GM12865 (cell line): ENCODE measurements around the gene TC2N.

ENCODE experiments used
- DNase-seq: peaks from one replicate; pipeline ENCODE4 v3.0.0; 2010; ENCODE audit warnings: low read depth
- H3K4me3 ChIP-seq: 2 replicates; pipeline ENCODE4 v1.5.1; 2011; ENCODE audit warnings: mild to moderate bottlenecking, low read depth, low read length, control low read depth
- TF ChIP-seq, protein P1 (sequence below): IDR thresholded peaks from 2 replicates; pipeline ENCODE4 v1.5.1; 2011; ENCODE audit warnings: low read length, control low read depth, low read depth, inconsistent platforms; ENCODE audit not compliant: insufficient read depth; ENCODE audit errors: missing control alignments

Gene TC2N

DNA sequence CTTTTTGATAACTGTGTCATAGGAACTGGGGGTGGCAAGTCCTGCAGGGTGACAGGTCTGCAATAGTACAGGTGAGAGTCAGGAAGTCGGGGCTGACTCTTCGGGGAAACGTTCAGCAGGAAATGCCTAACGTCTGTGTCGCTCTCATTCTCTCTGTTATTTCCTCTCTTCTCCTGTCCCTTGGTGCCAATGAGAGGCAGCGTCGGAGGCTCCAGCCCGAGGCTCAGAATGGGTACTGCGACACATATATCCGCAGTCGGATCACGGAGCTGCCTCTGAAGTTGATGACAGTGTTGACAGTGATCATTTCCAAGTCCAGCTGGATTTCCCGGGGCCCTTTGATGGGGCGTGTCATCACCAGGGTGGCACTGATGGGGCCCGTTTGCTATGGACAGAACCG lies 2.7 kb upstream of the TC2N start:
- H3K4me3 ChIP-seq = no peak overlapping the region
- TF ChIP-seq, protein P1, sequence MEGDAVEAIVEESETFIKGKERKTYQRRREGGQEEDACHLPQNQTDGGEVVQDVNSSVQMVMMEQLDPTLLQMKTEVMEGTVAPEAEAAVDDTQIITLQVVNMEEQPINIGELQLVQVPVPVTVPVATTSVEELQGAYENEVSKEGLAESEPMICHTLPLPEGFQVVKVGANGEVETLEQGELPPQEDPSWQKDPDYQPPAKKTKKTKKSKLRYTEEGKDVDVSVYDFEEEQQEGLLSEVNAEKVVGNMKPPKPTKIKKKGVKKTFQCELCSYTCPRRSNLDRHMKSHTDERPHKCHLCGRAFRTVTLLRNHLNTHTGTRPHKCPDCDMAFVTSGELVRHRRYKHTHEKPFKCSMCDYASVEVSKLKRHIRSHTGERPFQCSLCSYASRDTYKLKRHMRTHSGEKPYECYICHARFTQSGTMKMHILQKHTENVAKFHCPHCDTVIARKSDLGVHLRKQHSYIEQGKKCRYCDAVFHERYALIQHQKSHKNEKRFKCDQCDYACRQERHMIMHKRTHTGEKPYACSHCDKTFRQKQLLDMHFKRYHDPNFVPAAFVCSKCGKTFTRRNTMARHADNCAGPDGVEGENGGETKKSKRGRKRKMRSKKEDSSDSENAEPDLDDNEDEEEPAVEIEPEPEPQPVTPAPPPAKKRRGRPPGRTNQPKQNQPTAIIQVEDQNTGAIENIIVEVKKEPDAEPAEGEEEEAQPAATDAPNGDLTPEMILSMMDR = no peak
- DNase-seq = no peak

DNA sequence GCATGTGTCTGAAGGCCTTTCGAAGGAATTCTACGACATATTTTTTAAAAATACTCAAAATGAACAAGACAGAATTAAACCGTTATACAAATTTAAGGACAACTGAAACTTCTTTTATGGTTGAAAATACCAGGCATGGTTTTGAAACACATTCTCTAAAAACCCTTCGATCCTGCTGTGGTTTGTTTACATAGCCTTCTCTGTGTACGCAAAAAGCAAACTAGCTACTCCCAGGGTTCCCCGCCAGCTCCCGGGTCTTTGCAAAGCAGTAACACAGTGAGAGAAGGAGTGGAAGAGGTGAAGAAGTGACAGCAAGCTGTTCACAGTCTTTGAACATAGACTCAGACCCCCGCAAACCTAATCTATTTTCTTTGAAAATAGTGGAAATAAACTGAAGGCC lies 2.2 kb upstream of the TC2N start:
- DNase-seq = no peak
- TF ChIP-seq, protein P1 = no peak
- no peak overlapping the region for H3K4me3 ChIP-seq

DNA sequence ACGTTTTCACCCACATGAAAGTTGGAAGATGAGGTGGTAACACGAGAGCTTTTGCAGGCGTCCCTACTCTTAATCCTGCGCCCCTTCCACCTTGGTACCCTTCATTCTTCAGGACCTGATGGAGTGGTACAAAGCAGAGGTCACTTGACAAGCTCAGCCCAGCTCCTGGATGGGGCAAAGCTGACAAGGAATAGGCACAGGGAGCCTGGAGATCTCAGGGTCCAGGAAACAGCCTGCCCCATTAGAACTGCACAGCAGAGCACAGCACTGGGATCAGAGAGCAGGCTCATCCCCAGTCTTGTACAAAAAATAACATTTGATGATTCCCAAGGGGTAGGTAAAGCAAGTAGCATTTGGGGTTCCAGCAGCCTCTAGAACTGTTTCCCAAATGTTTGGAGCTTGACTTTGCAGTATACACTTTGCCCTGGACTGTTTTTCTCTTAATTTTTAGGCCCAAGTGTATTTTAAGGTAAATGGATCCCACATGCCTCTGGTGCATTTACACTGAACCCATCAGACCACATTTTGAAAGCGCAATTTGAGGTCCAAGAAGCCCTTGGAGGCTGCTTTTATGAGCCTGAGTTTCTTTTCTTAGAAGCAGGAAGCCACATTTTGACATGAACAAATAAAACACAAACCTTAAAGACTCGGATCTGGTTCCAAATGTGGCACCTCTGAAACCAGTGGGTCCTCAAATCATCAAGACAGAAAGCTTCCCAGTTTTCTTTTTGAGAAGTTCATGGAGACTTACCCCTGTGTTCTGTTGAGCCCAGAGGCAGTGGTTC lies 633 bp downstream of the TC2N start:
- TF ChIP-seq, protein P1 = no peak
- H3K4me3 ChIP-seq = no peak overlapping the region
- DNase-seq = no peak

DNA sequence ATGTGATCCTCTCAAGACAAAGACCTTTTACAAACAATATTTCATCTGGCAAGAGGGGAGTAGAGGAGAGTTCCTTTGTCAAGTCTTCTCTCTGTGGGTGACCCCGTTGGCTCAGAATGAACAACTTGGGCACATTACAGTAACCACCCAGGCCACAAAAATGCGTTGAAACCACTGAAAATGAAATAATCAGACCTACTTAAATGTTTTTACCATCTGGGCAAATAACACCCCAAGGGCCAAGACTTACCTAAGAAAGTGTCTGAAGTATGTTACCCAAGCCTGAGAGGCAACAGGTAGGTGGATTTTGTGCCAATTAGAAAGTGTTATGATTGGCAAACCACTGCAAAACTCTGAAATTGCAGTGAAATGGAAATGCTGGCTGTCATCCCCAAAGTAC lies 1.3 kb downstream of the TC2N start:
- TF ChIP-seq, protein P1 = no peak
- no peak overlapping the region for H3K4me3 ChIP-seq
- peak; percentile 61 for DNase-seq

DNA sequence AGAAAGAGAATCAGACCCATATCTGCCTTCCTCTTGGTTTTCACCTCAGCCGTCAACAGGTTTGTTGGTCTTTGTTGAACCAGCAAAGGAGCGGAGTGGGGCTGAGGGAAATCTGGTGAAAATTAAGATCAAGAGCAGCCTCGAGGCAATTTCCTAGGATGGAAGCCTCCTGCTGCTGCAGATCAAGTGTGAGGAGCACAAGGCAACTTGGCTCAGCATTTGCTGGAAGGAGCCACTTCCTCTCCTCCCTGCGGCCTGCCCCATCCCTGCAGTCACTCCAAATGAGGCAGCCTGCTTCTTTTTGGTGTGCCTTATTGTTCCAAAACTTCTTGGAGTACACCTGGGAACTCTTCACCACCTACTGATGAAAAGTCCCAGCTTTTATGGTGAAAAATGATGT lies 4.9 kb downstream of the TC2N start:
- TF ChIP-seq, protein P1 = no peak
- H3K4me3 ChIP-seq = no peak overlapping the region
- DNase-seq = no peak

DNA sequence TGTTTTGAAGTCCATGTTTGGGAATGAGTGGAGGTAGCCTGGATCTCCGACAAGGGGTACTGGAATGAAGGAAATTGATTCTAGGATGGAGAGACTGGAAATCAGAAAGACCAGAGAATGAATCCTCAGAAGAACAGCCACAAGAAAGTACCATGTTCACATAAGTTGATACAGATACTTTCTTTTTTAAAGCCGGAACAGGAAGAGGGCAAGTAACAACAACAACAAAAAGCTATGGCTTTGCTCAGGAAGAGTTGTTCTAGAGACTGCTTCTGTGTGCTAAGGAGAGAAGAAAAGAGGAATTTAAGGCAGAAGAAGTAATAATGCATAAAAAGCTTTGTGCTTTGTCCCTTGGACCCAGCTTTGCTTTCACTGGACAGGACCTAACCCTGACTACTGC lies 6.2 kb downstream of the TC2N start:
- TF ChIP-seq, protein P1 = no peak
- H3K4me3 ChIP-seq = no peak overlapping the region
- DNase-seq = peak; percentile 21

DNA sequence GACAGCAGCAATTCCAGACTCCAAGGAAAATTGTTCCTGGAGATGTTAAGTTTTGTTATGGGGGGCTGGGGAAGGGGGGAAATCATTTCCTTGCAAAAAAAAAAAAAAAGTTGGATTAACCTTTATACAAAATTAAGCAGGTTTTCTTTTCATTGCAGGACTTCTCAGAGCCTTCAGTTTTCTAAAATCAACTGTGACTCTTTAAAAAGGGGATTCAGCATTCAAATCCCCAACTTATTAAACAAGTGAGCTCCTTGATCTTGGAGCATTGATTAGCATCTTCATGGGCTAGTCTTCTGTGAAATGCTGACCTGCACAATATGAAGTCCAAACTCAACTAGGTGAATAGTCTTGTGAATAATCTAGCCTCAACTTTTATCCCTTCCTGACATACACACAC lies 7.1 kb downstream of the TC2N start:
- TF ChIP-seq, protein P1 = no peak
- no peak overlapping the region for H3K4me3 ChIP-seq
- DNase-seq = no peak
